ENCODE data around the gene PARG. TPM values are rescaled to one million over a fixed set of nuclear protein-coding genes. Genes with fewer than 3 reads are reported as not detected.
"Not testable (repeated sequence)": the region's sequence is repeated elsewhere in the genome, so short reads cannot be mapped to it uniquely, and the experiment has no call there.

Gene PARG
- total and polyA plus RNA-seq, 2 experiments from 2014 or later: 22.1 to 32.8 TPM

DNA sequence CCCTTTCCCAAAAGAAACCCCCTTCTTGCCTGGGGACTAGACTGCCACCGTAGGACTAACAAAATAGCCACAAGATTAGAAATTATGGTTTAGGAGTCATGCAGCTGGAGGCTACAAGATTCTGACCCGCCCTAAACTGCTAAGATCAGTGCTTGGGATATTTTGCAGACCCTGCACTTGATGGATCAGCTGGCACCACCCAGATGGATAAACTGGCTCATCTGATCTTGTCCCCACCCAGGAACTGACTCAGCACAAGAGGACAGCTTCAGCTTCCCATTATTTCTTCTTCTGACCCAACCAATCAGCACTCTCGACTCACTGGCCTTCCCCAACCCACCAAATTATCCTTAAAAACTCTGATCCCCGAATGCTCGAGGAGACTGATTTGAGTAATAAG lies 10.6 kb downstream of the PARG start:
- not testable (repeated sequence) for H3K9me3 ChIP-seq (ENCODE audit: low read depth); DNase-seq (ENCODE audit: low read depth in 1 of 2, low spot score in 1 of 2)

DNA sequence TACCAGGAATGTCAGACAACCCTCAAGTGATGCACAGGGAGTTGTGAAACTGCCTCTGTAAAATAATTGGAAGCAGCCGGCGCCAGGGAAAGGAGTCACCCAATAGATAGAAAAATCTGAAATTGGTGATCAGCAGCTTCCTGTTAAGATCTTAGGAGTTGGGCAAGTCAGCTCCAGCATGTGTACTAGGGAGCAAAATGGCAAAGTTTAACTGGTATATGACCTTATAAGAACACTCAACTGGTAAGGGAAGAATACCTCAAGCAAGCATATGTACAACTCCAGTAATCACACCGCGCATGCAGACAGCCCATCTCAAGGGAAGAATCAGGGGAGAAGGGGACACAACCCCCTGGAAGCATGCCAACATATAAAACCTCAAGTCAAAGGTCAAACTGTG lies 18.3 kb downstream of the PARG start:
- not testable (repeated sequence) for H3K27me3 ChIP-seq; DNase-seq (ENCODE audit: low read depth in 1 of 2, low spot score in 1 of 2); H3K4me3 ChIP-seq; H3K36me3 ChIP-seq; H3K9me3 ChIP-seq (ENCODE audit: low read depth); H3K4me1 ChIP-seq (ENCODE audit: low read depth); H3K27ac ChIP-seq

More for the DNA sequence above, 10.6 kb downstream of the PARG start:
- H3K36me3 ChIP-seq; H3K27ac ChIP-seq; H3K27me3 ChIP-seq; H3K4me1 ChIP-seq (ENCODE audit: low read depth); H3K4me3 ChIP-seq: not testable (repeated sequence)

DNA sequence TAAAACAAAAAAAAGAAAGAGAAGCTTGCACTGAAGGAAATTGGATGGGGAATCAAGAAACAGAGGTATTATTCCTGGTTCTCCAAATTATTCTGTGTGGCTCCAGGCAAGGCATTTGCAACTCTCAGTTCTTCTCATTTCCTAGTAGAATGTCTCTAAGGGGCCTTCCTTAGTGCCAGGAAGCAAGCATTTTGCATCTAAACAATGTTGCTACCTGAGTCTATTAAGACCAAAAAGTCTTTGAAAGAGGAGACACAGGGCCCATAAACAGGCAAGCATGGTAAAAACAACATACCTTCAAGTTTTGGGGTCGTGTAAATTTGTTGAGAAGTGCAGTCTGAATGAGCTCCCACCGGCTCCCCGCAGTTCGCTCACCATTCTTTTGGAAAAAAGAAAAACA lies 19.8 kb downstream of the PARG start:
- H3K36me3 ChIP-seq; H3K4me3 ChIP-seq; H3K9me3 ChIP-seq (ENCODE audit: low read depth); H3K4me1 ChIP-seq (ENCODE audit: low read depth); H3K27ac ChIP-seq; DNase-seq (ENCODE audit: low read depth in 1 of 2, low spot score in 1 of 2); H3K27me3 ChIP-seq: not testable (repeated sequence)

DNA sequence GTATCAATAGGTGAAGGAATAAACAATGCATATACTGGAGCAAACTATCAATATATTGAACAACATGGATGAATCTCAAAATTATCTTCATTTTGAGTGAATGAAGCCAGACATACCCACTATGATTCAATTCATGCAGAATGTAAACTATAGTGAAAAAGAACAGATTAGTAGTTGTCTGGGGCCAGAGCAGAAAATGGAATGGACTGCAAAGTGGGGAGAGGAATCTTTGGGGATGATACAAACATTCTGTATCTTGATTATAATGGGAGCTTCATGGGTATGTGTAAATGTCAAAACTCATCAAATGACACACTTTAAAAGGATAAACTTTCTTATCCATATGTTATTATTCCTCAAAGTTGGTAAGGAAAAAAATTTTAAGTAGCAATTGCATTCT lies 23.9 kb downstream of the PARG start:
- DNase-seq (ENCODE audit: low read depth in 1 of 2, low spot score in 1 of 2); H3K4me1 ChIP-seq (ENCODE audit: low read depth); H3K9me3 ChIP-seq (ENCODE audit: low read depth); H3K4me3 ChIP-seq; H3K27me3 ChIP-seq; H3K36me3 ChIP-seq; H3K27ac ChIP-seq: not testable (repeated sequence)

DNA sequence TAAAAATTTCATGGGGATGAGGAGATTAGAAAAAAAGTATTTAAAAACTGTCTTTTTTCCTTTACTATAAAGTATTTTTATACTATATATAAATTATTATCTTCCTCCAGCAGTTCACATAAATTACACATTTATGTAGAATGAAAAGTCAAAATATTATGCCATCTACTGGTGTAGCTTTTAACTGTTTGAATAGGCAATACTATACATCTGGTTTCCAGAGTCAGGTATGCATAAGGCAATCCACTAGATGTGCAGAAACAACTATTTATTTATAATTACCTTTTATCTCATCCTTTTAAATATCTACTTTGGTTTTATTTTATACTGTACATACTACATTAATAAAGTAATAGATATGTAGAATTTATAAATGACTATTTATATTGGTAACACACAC lies 25.4 kb downstream of the PARG start:
- H3K36me3 ChIP-seq; H3K27me3 ChIP-seq; DNase-seq (ENCODE audit: low read depth in 1 of 2, low spot score in 1 of 2); H3K9me3 ChIP-seq (ENCODE audit: low read depth); H3K27ac ChIP-seq; H3K4me3 ChIP-seq; H3K4me1 ChIP-seq (ENCODE audit: low read depth): not testable (repeated sequence)

DNA sequence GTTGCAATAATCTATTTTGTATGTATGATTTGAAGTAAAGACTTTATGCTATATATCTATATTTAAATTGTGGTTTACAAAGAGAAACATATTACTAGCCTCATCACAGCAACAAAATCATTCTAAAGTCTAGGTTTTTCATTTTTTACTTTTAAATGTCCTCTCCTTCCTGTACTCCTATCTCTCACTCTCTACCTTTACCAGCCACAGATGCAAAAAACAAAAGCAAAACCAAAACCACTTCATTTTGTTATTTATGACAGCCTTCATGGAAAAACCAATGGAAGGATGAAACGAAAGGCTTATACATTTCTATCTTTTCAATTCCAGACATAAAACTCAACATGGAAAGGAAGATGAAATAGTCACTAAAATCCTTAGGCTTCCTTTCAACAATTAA lies 31.5 kb downstream of the PARG start:
- H3K27me3 ChIP-seq; H3K4me1 ChIP-seq (ENCODE audit: low read depth); H3K27ac ChIP-seq; H3K4me3 ChIP-seq; H3K36me3 ChIP-seq; DNase-seq (ENCODE audit: low read depth in 1 of 2, low spot score in 1 of 2); H3K9me3 ChIP-seq (ENCODE audit: low read depth): not testable (repeated sequence)

DNA sequence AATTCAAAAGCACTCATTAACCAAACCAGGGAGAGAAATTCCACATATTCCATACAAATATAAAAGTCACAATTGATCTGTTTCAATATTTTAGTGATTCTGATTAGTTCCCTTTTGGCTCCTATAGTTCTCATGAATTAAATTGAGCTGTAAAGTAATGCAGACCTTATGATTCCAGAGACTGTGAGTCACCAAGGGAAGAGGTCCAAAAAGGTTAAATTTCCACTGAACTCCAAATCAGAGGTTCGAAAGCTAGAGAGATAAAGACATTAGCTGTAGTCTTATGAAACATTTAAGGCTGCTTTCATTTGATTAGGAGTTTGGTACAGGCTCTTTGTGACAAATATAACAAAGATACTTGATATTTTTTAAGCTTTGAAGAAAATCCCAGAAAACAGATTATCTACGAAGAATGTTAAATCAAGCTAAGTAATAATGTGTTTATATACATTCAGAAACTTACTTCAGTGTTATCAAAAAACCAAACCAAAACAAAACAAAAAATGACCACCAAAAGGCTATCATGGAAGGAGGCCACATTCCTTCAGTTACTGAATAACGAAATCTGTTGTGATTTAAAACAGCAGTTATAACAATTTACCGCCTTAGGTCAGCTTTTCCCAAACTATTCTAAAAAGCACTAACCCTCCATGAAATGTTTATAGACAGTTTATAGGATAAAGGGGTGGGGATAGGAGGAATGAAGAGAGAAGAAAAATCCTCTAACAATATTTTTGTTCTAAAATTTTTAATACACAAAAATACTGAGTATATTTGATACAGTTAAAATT lies 33.3 kb downstream of the PARG start:
- not testable (repeated sequence) for H3K4me1 ChIP-seq (ENCODE audit: low read depth); H3K36me3 ChIP-seq; H3K27me3 ChIP-seq; H3K9me3 ChIP-seq (ENCODE audit: low read depth); H3K4me3 ChIP-seq; H3K27ac ChIP-seq; DNase-seq (ENCODE audit: low read depth in 1 of 2, low spot score in 1 of 2)

DNA sequence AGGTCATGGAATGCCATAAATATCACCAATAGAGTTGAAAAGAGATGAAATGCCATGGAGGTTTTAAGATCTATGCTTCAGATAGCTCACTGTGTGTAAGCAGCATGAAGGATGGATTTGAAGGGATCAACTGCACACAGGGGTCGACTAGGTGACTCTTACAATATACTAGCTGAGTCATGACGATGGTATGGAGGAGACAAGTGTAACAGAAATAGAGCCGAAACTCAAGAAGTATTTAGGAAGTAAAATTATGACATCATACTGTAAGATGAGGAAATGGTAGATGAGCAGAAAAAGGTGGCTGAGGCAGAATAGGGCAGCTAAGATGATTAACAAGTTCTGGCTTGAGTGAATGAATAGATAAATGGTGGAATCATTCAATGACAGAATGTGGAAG lies 38.0 kb downstream of the PARG start:
- DNase-seq (ENCODE audit: low read depth in 1 of 2, low spot score in 1 of 2); H3K27me3 ChIP-seq; H3K4me3 ChIP-seq: not testable (repeated sequence)

DNA sequence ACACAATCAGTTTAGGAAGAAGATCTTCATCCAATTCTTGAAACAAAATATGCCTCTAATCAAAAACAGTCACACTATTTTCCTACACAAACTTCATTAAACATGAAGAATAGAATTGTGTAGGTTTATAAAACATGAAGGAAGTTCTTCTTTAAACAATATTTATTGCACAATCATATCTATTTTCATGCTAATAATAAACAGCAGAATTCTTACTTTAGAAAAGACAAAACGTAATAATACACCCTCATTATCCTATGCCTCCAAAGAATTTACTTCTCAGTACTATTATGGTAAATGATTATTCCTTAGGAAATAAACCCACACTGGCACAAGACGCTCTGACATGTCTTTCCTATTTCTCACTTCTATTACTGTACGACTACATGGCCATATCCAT lies 41.4 kb downstream of the PARG start:
- not testable (repeated sequence) for H3K9me3 ChIP-seq (ENCODE audit: low read depth); DNase-seq (ENCODE audit: low read depth in 1 of 2, low spot score in 1 of 2)

More for the DNA sequence above, 38.0 kb downstream of the PARG start:
- H3K27ac ChIP-seq; H3K4me1 ChIP-seq (ENCODE audit: low read depth); H3K9me3 ChIP-seq (ENCODE audit: low read depth); H3K36me3 ChIP-seq: not testable (repeated sequence)

DNA sequence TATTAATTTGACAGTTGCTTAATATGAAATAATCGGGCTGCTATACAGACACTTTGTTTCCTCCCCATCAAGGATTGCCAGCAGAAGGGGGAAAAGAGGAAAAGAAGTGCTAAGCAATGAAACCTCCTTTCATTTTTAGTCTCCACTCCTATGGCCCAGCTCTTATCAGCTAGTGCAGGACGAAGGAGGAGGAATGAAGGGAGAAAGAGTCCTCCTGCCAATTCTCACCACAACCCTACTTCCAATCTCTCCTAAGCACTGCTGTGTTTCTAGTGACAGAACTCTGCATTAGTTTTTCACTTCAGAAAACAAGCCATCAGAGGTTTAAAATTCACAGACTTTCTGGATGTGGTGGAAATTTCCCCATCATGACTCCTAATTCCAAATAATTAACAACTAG lies 41.8 kb downstream of the PARG start:
- not testable (repeated sequence) for H3K36me3 ChIP-seq; H3K9me3 ChIP-seq (ENCODE audit: low read depth); H3K4me1 ChIP-seq (ENCODE audit: low read depth); DNase-seq (ENCODE audit: low read depth in 1 of 2, low spot score in 1 of 2); H3K4me3 ChIP-seq; H3K27ac ChIP-seq; H3K27me3 ChIP-seq

More for the DNA sequence above, 41.4 kb downstream of the PARG start:
- not testable (repeated sequence) for H3K36me3 ChIP-seq; H3K4me3 ChIP-seq; H3K27ac ChIP-seq; H3K27me3 ChIP-seq; H3K4me1 ChIP-seq (ENCODE audit: low read depth)

DNA sequence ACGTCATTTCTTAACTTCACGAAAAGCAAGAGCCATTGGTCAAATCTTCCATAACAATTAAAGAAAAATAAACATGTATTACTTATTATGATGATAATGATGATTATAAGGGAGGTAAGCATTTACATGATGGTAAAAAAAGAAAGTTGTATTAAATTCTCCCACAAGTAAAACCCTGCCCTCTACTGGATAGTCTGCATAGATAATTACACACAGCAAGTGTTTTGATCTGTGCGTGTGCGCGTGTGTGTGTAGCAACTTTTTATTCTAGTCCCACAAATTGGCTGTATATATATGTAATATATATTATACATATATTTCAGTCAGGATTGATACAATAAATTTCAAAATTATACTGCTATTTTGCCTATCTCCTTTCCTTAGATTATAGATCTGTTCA lies 51.8 kb downstream of the PARG start:
- peak in 1 of 2 donors; percentile 1 for DNase-seq (ENCODE audit: low read depth in 1 of 2, low spot score in 1 of 2)
- not testable (repeated sequence) for H3K4me3 ChIP-seq; H3K36me3 ChIP-seq; H3K27me3 ChIP-seq; H3K27ac ChIP-seq; H3K9me3 ChIP-seq (ENCODE audit: low read depth); H3K4me1 ChIP-seq (ENCODE audit: low read depth)

DNA sequence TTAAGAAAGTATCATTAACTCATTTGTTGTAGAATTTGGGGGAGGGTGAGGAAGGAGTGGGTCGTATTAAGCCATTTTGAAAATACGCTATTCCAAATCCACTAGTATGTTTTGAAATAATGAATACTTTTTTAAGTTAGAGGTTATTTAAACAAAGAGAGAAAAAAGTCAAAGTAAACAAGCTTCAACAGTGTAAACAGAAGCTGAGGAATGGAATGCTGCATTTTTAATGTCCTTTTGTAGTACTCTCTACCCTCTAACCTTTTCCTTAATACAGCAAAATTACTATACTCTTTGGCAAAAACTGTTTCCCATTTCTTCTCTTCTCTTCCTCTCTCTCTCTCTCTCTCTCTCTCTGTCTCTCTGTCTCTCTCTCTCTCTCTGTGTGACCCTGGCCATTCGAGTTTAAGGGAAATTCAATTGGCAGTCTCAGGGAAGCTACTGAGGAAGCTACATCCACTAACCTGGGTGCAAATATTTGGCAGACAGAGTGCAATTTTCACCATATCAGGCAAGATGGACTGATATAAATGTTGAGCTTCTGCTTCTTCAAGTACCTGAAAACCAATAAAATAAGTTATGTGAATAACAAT lies 57.0 kb downstream of the PARG start:
- H3K4me3 ChIP-seq; H3K27ac ChIP-seq; H3K36me3 ChIP-seq; DNase-seq (ENCODE audit: low read depth in 1 of 2, low spot score in 1 of 2); H3K27me3 ChIP-seq; H3K4me1 ChIP-seq (ENCODE audit: low read depth); H3K9me3 ChIP-seq (ENCODE audit: low read depth): not testable (repeated sequence)

DNA sequence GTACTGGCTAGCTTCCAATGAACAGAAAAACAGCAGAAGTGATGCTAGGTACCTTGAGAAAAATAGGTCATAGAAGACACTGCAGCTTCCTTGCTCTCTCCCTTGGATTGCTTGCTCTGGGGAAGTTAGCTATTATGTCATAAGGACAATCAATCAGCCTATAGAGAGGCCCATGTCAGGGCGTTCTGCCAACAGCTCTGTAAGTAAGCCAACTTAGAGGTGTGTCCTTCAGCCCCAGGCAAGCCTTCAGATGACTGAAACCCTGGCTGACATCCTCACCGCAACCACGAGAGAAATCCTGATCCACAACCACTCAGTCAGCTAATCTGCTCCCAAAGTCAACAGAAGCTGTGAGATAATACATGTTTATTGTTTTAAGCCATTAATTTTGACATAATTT lies 58.0 kb downstream of the PARG start:
- DNase-seq (ENCODE audit: low read depth in 1 of 2, low spot score in 1 of 2); H3K36me3 ChIP-seq; H3K4me1 ChIP-seq (ENCODE audit: low read depth); H3K27me3 ChIP-seq; H3K27ac ChIP-seq; H3K9me3 ChIP-seq (ENCODE audit: low read depth); H3K4me3 ChIP-seq: not testable (repeated sequence)

DNA sequence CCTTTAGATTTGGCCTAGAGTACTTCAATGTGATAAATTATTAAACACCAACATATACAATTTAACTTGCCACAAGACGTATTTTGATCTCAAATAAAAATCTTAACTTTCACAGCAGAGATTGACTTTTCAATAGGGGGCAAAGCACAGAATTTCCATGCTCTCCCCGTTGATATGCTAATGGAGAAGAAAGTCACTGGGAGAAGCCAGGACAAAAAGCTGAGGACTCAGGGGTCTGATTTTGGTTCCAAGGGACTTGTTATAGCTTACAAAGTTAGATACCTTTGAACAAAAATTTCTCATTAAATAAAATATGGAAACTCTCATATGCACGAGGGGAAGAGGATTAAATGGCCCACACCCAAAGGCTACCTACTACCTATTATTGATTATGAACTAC lies 59.5 kb downstream of the PARG start:
- not testable (repeated sequence) for H3K4me3 ChIP-seq; H3K9me3 ChIP-seq (ENCODE audit: low read depth); H3K27ac ChIP-seq; H3K36me3 ChIP-seq; H3K27me3 ChIP-seq; DNase-seq (ENCODE audit: low read depth in 1 of 2, low spot score in 1 of 2); H3K4me1 ChIP-seq (ENCODE audit: low read depth)

DNA sequence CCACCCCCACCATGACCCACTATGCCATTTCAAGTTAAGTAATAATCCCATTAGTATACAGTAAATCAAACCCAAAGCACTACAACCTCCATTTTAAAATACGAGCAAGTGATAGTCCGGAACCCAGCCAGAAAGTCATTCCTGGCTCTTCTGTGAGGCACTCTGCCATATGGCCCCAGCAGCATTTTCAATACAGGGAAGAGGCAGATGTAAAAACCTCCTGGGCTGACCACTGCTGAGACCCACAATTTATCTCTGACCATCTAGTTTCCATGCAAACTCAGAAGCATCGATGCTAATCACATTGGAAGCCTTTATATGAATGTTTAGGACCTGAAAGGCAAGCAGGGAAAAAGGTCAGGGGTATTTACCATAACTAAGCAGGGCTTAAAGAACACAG lies 69.1 kb downstream of the PARG start:
- not testable (repeated sequence) for H3K9me3 ChIP-seq (ENCODE audit: low read depth); H3K27ac ChIP-seq; H3K27me3 ChIP-seq; H3K4me1 ChIP-seq (ENCODE audit: low read depth); H3K4me3 ChIP-seq; DNase-seq (ENCODE audit: low read depth in 1 of 2, low spot score in 1 of 2); H3K36me3 ChIP-seq

Measured in cardiac muscle cell (in vitro differentiated cells and primary cell).